ENCODE data around the gene FAF1. TPM values are rescaled to one million over a fixed set of nuclear protein-coding genes. Genes with fewer than 3 reads are reported as not detected.

Gene FAF1
- total RNA-seq, 4 donors from 2014 or later, result 36.9 to 77.6 (median 48.3) TPM

- TF ChIP-seq POLR2A (IDR thresholded peaks at IDR 0.05) (no peak), CTCF (IDR thresholded peaks at IDR 0.05) (no peak)
- H3K36me3 ChIP-seq, result peaks cover 0 to 13% (median 0%) of the 10 kb centered on the region in 3 donors
- H3K27me3 ChIP-seq, result peaks cover 0 to 8% of the 10 kb centered on the region in 2 donors
- no peak overlapping the region for H3K27ac ChIP-seq
- no peak overlapping the region for H3K4me3 ChIP-seq
- no peak for DNase-seq
- no peaks in the 10 kb centered on the region for H3K9me3 ChIP-seq
- H3K4me1 ChIP-seq, result no peaks in the 10 kb centered on the region
Measured at GRCh38 chr1:50436489-50436888, 523.6 kb downstream of the FAF1 start.

- DNase-seq, result no peak
- no peaks in the 10 kb centered on the region for H3K36me3 ChIP-seq
- H3K4me1 ChIP-seq, result peaks cover 0 to 14% (median 1%) of the 10 kb centered on the region in 4 donors
- no peaks in the 10 kb centered on the region for H3K9me3 ChIP-seq
- H3K27me3 ChIP-seq, result peaks cover 0 to 56% of the 10 kb centered on the region in 2 donors
- H3K4me3 ChIP-seq, result no peak overlapping the region
- TF ChIP-seq POLR2A (IDR thresholded peaks at IDR 0.05) (no peak), CTCF (IDR thresholded peaks at IDR 0.05) (no peak)
- no peak overlapping the region for H3K27ac ChIP-seq
Measured at GRCh38 chr1:50430010-50430405, 530.1 kb downstream of the FAF1 start.

- DNase-seq, result no peak
- Histone ChIP-seq H3K27ac (no peak overlapping the region), H3K27me3 (peaks cover 0 to 74% of the 10 kb centered on the region in 2 donors), H3K4me1 (peaks cover 0 to 33% (median 10%) of the 10 kb centered on the region in 4 donors), H3K9me3 (no peaks in the 10 kb centered on the region), H3K36me3 (no peaks in the 10 kb centered on the region), H3K4me3 (no peak overlapping the region)
- no peak for TF ChIP-seq CTCF (IDR thresholded peaks at IDR 0.05)
- no peak for TF ChIP-seq POLR2A (IDR thresholded peaks at IDR 0.05)
Measured at GRCh38 chr1:50427818-50428779, 532.0 kb downstream of the FAF1 start.

GRCh38 chr1:50427086-50427817 lies 532.8 kb downstream of the FAF1 start:
- H3K9me3 ChIP-seq, result no peaks in the 10 kb centered on the region
- H3K27me3 ChIP-seq, result peaks cover 0 to 80% of the 10 kb centered on the region in 2 donors
- DNase-seq, result no peak
- TF ChIP-seq POLR2A (IDR thresholded peaks at IDR 0.05) (no peak), CTCF (IDR thresholded peaks at IDR 0.05) (no peak)
- H3K36me3 ChIP-seq, result no peaks in the 10 kb centered on the region
- H3K4me1 ChIP-seq, result peaks cover 0 to 42% (median 12%) of the 10 kb centered on the region in 4 donors
- H3K4me3 ChIP-seq, result no peak overlapping the region
- no peak overlapping the region for H3K27ac ChIP-seq

GRCh38 chr1:50426702-50427085 lies 533.4 kb downstream of the FAF1 start:
- no peak overlapping the region for H3K27ac ChIP-seq
- H3K9me3 ChIP-seq, result no peaks in the 10 kb centered on the region
- H3K4me3 ChIP-seq, result no peak overlapping the region
- H3K4me1 ChIP-seq, result peaks cover 0 to 42% (median 12%) of the 10 kb centered on the region in 4 donors
- DNase-seq, result no peak
- H3K36me3 ChIP-seq, result no peaks in the 10 kb centered on the region
- TF ChIP-seq CTCF (IDR thresholded peaks at IDR 0.05) (no peak), POLR2A (IDR thresholded peaks at IDR 0.05) (no peak)
- peaks cover 0 to 78% of the 10 kb centered on the region in 2 donors for H3K27me3 ChIP-seq
